DOHH2 (cell line): Measurements from ENCODE around the gene INPP4A.

Experiments
- EZH2phosphoT487 ChIP-seq: fragments of 200-600 bp; sonication (generic); IDR thresholded peaks from 2 replicates; pipeline ENCODE4 v1.6.1; 2017; ENCODE audit warnings: borderline replicate concordance, mild to moderate bottlenecking, antibody characterized with exemption, low read length, moderate library complexity, mixed read lengths
- TF ChIP-seq, protein P1 (sequence below): fragments of 200-600 bp; sonication (generic); IDR thresholded peaks from one replicate; pipeline ENCODE4 v1.5.1; 2014; ENCODE audit warnings: antibody characterized with exemption, mild to moderate bottlenecking, low read depth, low read length; ENCODE audit not compliant: poor library complexity, severe bottlenecking

DNA sequence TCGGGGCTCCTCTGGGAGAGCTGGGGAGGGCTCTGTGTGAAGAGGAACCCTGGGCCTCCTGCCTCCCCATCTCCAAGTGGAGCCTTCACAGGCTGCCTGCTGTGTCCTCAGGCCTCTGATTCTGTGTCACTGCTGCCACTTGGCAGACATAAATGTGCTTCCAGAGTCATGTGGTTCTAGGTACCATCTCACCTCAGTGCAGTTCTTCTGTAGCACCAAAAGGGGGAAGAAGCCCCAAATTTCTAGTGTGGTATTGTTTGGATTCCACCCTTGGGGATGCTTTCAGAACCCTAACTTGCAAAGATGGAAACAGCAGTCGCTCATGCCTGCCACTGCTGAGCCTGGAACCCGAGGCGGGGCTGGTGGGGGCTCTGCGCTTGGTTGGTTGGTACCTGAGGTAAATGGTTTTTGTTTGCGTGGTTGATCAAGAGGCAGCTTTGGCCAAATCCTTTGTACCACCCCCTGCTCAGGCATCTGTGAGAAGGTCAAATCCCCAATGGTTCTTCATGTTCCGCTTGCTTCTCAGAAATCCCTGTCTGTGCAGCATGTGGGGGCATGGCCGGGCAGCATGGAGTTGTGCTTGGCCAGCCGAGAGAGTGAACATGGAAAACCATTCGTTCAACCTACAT is 136.1 kb downstream of the INPP4A start:
- TF ChIP-seq, protein P1, sequence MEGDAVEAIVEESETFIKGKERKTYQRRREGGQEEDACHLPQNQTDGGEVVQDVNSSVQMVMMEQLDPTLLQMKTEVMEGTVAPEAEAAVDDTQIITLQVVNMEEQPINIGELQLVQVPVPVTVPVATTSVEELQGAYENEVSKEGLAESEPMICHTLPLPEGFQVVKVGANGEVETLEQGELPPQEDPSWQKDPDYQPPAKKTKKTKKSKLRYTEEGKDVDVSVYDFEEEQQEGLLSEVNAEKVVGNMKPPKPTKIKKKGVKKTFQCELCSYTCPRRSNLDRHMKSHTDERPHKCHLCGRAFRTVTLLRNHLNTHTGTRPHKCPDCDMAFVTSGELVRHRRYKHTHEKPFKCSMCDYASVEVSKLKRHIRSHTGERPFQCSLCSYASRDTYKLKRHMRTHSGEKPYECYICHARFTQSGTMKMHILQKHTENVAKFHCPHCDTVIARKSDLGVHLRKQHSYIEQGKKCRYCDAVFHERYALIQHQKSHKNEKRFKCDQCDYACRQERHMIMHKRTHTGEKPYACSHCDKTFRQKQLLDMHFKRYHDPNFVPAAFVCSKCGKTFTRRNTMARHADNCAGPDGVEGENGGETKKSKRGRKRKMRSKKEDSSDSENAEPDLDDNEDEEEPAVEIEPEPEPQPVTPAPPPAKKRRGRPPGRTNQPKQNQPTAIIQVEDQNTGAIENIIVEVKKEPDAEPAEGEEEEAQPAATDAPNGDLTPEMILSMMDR: no peak
- TF ChIP-seq EZH2phosphoT487: no peak
